GM21786 (cell line): Measurements from ENCODE around the gene ID1.
"Not testable (repeated sequence)": the region's sequence is repeated elsewhere in the genome, so short reads cannot be mapped to it uniquely, and the experiment has no call there.

Source experiments
- ATAC-seq: cut with Tn5 transposase; IDR thresholded peaks from one replicate; pipeline ENCODE4 v1.9.1; 2021; ENCODE audit not compliant: unreplicated experiment

Gene ID1

GRCh38 chr20:31597481-31597855 lies 7.6 kb upstream of the ID1 start:
- no peak for ATAC-seq

GRCh38 chr20:31602431-31602778 lies 2.7 kb upstream of the ID1 start:
- no peak for ATAC-seq

GRCh38 chr20:31602779-31603441 lies 2.2 kb upstream of the ID1 start:
- ATAC-seq = peak; percentile 58

- ATAC-seq = peak; percentile 46
These were observed 1.1 kb upstream of the ID1 start for GRCh38 chr20:31603822-31604566.

- no peak for ATAC-seq
These were observed 490 bp upstream of the ID1 start for GRCh38 chr20:31604567-31605030.

- ATAC-seq = no peak
These were observed 1.1 kb downstream of the ID1 start for GRCh38 chr20:31605902-31606803.

GRCh38 chr20:31606804-31607639 lies 1.9 kb downstream of the ID1 start:
- no peak for ATAC-seq

GRCh38 chr20:31607640-31608250 lies 2.7 kb downstream of the ID1 start:
- ATAC-seq = no peak

- ATAC-seq = no peak
These were observed 3.3 kb downstream of the ID1 start for GRCh38 chr20:31608251-31608945.

GRCh38 chr20:31612271-31612640 lies 7.2 kb downstream of the ID1 start:
- not testable (repeated sequence) for ATAC-seq

- ATAC-seq = no peak
These were observed 10.3 kb downstream of the ID1 start for GRCh38 chr20:31615416-31615815.

- ATAC-seq = no peak
These were observed 12.5 kb downstream of the ID1 start for GRCh38 chr20:31617432-31618104.

GRCh38 chr20:31620246-31620645 lies 15.2 kb downstream of the ID1 start:
- ATAC-seq = no peak

GRCh38 chr20:31623123-31623505 lies 18.0 kb downstream of the ID1 start:
- ATAC-seq = not testable (repeated sequence)

GRCh38 chr20:31626534-31626933 lies 21.4 kb downstream of the ID1 start:
- not testable (repeated sequence) for ATAC-seq

GRCh38 chr20:31628057-31628456 lies 23.0 kb downstream of the ID1 start:
- ATAC-seq = not testable (repeated sequence)

GRCh38 chr20:31630187-31630790 lies 25.2 kb downstream of the ID1 start:
- no peak for ATAC-seq

GRCh38 chr20:31632548-31633338 lies 27.7 kb downstream of the ID1 start:
- ATAC-seq = no peak
